RWPE1 (cell line): ENCODE measurements around the gene LHX8.
"Not testable (repeated sequence)": the region's sequence is repeated elsewhere in the genome, so short reads cannot be mapped to it uniquely, and the experiment has no call there.

ENCODE experiments used
- CTCF ChIA-PET: fragments of 350-600 bp; sonication (Branson Sonifier 250); formaldehyde crosslinking; extraction: SDS; loops from one replicate; lab custom pipeline; 2021; lab: Yijun Ruan, JAX
- POLR2A ChIA-PET: fragments of 400-600 bp; formaldehyde crosslinking; extraction: SDS; loops from one replicate; lab custom pipeline; 2020; ENCODE audit warnings: antibody characterized with exemption; ENCODE audit not compliant: low non-redundant PET; lab: Yijun Ruan, JAX
- DNase-seq: peaks from one replicate; pipeline ENCODE4 v3.0.0; 2012; ENCODE audit warnings: low spot score
- H3K27ac ChIP-seq: fragments of 450-650 bp; 2 replicates; pipeline ENCODE4 v1.5.1; 2017
- CTCF ChIP-seq: fragments of 450-650 bp; conservative IDR thresholded peaks from 2 replicates; pipeline ENCODE4 v1.5.1; 2017; ENCODE audit warnings: low read depth, mild to moderate bottlenecking

LHX8 gene

GRCh38 chr1:75170981-75171380, 36.8 kb downstream of the LHX8 start:
- no peak overlapping the region for H3K27ac ChIP-seq
- CTCF ChIA-PET = interaction anchor here (1.0 kb wide), 1 partner anchor 105 kb away, joined by 3 read pairs; no protein-coding TSS in a partner anchor
- POLR2A ChIA-PET = no interaction called here
- no peak for DNase-seq
- TF ChIP-seq CTCF = no peak

GRCh38 chr1:75171876-75172275, 37.7 kb downstream of the LHX8 start:
- no peak for DNase-seq
- no peak for TF ChIP-seq CTCF
- ChIA-PET CTCF (interaction anchor here (0.8 kb wide), 1 partner anchor 9 kb away, joined by 5 read pairs; no protein-coding TSS in a partner anchor), POLR2A (no interaction called here)
- H3K27ac ChIP-seq = no peak overlapping the region

- H3K27ac ChIP-seq = no peak overlapping the region
- ChIA-PET POLR2A (no interaction called here), CTCF (interaction anchor here (0.8 kb wide), 1 partner anchor 10 kb away, joined by 5 read pairs; no protein-coding TSS in a partner anchor)
- TF ChIP-seq CTCF = no peak
- DNase-seq = no peak
Observed at GRCh38 chr1:75172556-75172955, 38.4 kb downstream of the LHX8 start.

GRCh38 chr1:75174031-75174760, 40.0 kb downstream of the LHX8 start:
- CTCF ChIA-PET = no interaction called here
- no peak overlapping the region for H3K27ac ChIP-seq
- DNase-seq = no peak
- no peak for TF ChIP-seq CTCF
- POLR2A ChIA-PET = no interaction called here

- POLR2A ChIA-PET, H3K27ac ChIP-seq, CTCF ChIA-PET, DNase-seq: not testable (repeated sequence)
Observed at GRCh38 chr1:75181214-75181955, 47.2 kb downstream of the LHX8 start.

- ChIA-PET POLR2A (no interaction called here), CTCF (interaction anchor here (0.5 to 0.6 kb wide), 2 partner anchors 85 to 538 kb away, joined by 3 read pairs; no protein-coding TSS in a partner anchor)
- TF ChIP-seq CTCF = no peak
- no peak for DNase-seq
- no peak overlapping the region for H3K27ac ChIP-seq
Observed at GRCh38 chr1:75188892-75189291, 54.7 kb downstream of the LHX8 start.

- no peak for DNase-seq
- ChIA-PET CTCF (interaction anchor here (0.6 kb wide), 1 partner anchor 426 kb away, joined by 3 read pairs; no protein-coding TSS in a partner anchor), POLR2A (no interaction called here)
- no peak for TF ChIP-seq CTCF
- H3K27ac ChIP-seq = no peak overlapping the region
Observed at GRCh38 chr1:75198163-75198562, 64.0 kb downstream of the LHX8 start.
